ENCODE measurements around the gene GPR63. TPM values are rescaled to one million over a fixed set of nuclear protein-coding genes. Genes with fewer than 3 reads are reported as not detected.

GPR63 gene
- total and polyA plus RNA-seq, 9 of the 15 experiments (the other 6 are each of a cell fraction or from before 2014, with no cell fraction given): 1.6 to 5.1 (median 3.7) TPM

GRCh38 chr6:96865055-96865405, 27.8 kb upstream of the GPR63 start (continued):
- no peak for TF ChIP-seq CREB5 (CRISPR knock-in tag; IDR thresholded peaks at IDR 0.05)
- TF ChIP-seq ZNF79 (CRISPR knock-in tag; IDR thresholded peaks at IDR 0.05; ENCODE audit: low read depth): no peak
- TF ChIP-seq ZBTB26 (CRISPR knock-in tag; IDR thresholded peaks at IDR 0.05): no peak
- TF ChIP-seq SREBF2 (CRISPR knock-in tag; IDR thresholded peaks at IDR 0.05): no peak
- TF ChIP-seq AFF1 (IDR thresholded peaks at IDR 0.05; ENCODE audit: low read depth in 1 of 2, partially characterized antibody in 2 of 2): no peak

Data from K562 (cell line).